Measurements from ENCODE around the gene GRM5. TPM values are rescaled to one million over a fixed set of nuclear protein-coding genes. Genes with fewer than 3 reads are reported as not detected.
"Not testable (repeated sequence)": the region's sequence is repeated elsewhere in the genome, so short reads cannot be mapped to it uniquely, and the experiment has no call there.

Gene GRM5
- total RNA-seq, 4 donors from 2014 or later = 0.53 TPM; not detected in 3

DNA sequence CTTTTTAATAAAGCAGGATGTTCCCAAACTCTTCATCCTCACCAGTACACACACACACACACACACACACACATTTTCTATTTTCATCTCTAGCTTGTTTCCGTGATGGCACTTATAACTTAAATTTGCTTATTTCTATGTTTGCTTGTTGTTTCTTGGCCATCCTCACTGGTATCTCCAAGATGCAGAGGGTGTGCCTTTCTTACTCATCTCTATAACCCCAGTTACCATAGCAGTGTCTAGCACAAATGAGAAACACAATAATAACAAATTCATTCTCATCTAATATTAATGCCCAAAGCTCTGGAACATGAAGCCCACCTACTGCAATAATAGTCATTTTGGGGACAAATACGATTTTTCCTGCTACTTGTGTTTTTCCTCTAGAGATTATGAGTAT lies 156.3 kb downstream of the GRM5 start:
- no peaks in the 10 kb centered on the region for H3K27me3 ChIP-seq
- TF ChIP-seq POLR2A (IDR thresholded peaks at IDR 0.05) (no peak), CTCF (IDR thresholded peaks at IDR 0.05) (no peak)
- H3K4me1 ChIP-seq = no peaks in the 10 kb centered on the region
- DNase-seq = no peak
- H3K36me3 ChIP-seq = no peaks in the 10 kb centered on the region
- H3K9me3 ChIP-seq = no peaks in the 10 kb centered on the region
- H3K27ac ChIP-seq = no peak overlapping the region
- H3K4me3 ChIP-seq = no peak overlapping the region

DNA sequence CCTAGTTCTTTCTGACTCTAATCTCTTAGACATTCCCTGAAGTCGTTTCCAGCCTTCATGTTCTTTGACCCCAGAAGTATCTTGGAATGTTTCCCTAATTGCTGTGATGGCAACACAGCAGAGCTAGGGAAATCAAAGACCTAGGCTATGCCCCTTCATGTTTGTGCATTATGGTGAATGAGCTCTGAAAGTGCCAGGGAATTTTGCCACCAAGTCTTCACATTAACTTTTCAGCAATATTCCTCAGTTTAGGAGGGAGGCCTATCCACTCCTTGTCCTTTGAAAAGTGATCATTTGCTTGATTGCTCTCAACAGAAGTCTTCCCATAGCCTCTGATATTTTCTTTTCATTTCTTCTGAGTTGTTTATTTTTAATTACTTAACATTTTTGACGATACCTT lies 164.3 kb downstream of the GRM5 start:
- not testable (repeated sequence) for DNase-seq, H3K36me3 ChIP-seq, H3K27ac ChIP-seq, H3K27me3 ChIP-seq, H3K9me3 ChIP-seq, H3K4me3 ChIP-seq, H3K4me1 ChIP-seq

DNA sequence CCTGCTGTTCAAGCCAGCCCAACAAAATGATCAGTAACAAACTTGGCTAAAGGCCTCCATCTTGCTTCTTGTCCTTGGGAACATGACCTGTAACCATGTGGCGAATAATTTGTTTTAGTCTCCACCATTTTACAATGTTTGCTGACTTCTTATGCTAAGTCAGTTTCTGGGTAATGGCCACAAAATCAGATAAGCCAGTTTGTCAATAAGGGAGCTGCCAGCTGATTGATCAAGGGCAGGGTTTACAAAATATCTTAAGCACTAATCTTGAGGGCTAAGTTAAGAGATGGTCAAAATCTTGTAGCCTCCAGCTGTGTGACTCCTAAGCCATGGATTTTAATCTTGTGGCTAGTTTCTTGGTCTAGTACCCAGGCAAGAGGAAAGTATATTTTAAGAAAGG lies 176.9 kb downstream of the GRM5 start:
- not testable (repeated sequence) for H3K27me3 ChIP-seq, H3K9me3 ChIP-seq, H3K4me3 ChIP-seq, H3K27ac ChIP-seq, H3K36me3 ChIP-seq, H3K4me1 ChIP-seq, DNase-seq

DNA sequence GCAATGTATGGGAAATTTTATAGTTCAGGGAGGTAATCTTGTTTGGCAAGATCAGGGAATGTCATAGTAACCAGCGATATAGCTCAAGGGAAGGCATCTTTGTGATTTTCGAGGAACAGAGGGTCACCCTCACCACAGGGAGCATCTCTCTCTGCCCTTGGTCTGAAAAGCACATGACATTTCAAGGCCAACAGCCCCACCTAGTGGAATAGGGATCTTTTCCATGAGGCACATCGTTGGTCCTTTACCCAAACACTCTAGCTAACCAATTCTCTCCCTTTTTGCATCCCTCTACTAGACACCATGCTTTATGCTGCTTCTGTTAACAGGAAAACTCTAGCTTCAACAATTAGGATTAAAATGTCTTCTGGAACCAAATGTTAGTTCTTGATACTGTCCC lies 179.0 kb downstream of the GRM5 start:
- Histone ChIP-seq H3K36me3 (no peaks in the 10 kb centered on the region), H3K27me3 (no peaks in the 10 kb centered on the region), H3K27ac (no peak overlapping the region), H3K9me3 (no peaks in the 10 kb centered on the region), H3K4me3 (no peak overlapping the region), H3K4me1 (no peaks in the 10 kb centered on the region)
- DNase-seq = peak in 1 of 3 donors; percentile 47
- TF ChIP-seq CTCF (IDR thresholded peaks at IDR 0.05) = peak in 3 of 6 experiments; percentile 37 to 43 (median 37)
- TF ChIP-seq POLR2A (IDR thresholded peaks at IDR 0.05) = no peak

- DNase-seq, H3K36me3 ChIP-seq, H3K4me1 ChIP-seq, H3K4me3 ChIP-seq, H3K27ac ChIP-seq, H3K27me3 ChIP-seq, H3K9me3 ChIP-seq: not testable (repeated sequence)
Observed at GRCh38 chr11:88882800-88883199, 183.0 kb downstream of the GRM5 start.

DNA sequence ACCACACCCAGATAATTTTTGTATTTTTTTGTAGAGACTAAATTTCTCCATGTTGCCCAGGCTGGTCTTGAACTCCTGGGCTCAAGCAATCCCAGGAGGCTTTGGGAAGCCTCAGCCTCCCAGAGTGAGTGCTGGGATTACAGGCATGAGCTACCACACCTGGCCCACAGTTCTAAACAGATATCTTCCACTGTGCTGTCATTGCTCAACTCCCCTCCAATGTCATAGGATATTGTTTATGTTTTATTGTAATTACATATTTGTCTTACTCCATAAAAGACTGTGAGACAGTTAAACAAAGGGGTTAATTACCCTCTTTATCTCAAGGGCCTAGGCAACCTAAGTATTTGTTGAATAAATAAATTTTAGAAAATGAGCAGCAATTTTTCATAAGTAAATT lies 204.2 kb downstream of the GRM5 start:
- Histone ChIP-seq H3K27me3 (no peaks in the 10 kb centered on the region), H3K36me3 (no peaks in the 10 kb centered on the region), H3K4me1 (no peaks in the 10 kb centered on the region), H3K27ac (no peak overlapping the region), H3K9me3 (no peaks in the 10 kb centered on the region), H3K4me3 (no peak overlapping the region)
- TF ChIP-seq CTCF (IDR thresholded peaks at IDR 0.05) (no peak), POLR2A (IDR thresholded peaks at IDR 0.05) (no peak)
- no peak for DNase-seq

DNA sequence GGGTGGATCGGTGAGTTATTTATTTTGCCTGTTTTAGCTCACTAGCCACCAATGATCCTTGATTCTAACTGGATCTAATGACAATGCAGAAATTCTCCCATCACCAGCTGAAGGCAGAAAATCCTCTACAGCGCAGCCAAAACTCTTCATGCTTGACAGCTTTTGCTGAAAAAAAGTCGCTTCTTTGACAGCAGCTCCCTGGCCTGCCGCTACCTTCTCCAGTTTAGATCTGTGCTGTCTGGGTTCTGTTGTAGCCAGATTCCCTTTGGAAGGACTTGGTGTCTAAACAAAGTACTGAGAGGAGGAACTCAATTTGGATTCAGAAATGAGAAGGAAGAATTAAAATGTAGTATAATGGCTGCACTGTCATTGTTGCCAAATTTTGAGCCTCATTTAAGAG lies 205.4 kb downstream of the GRM5 start:
- not testable (repeated sequence) for H3K4me1 ChIP-seq, H3K27ac ChIP-seq, DNase-seq, H3K4me3 ChIP-seq, H3K9me3 ChIP-seq, H3K36me3 ChIP-seq, H3K27me3 ChIP-seq

DNA sequence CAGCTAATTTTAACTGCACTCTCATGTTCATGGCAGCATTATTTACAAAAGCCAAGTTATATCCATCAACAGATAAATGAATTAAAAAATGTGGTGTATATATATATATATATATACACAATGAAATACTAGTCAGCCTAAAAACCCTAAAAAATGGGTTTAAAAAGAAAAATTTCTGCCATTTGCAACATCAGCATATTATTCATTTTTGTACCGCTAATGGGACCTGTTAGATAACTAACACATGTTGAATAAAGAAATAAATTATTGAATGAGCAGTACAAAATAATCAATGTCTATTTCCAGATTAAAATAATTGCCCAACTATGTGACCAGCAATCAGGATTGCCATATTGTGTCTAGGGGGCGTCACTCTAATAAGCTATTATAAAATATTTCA lies 211.8 kb downstream of the GRM5 start:
- H3K27me3 ChIP-seq, H3K4me3 ChIP-seq, H3K9me3 ChIP-seq, H3K4me1 ChIP-seq, H3K27ac ChIP-seq, DNase-seq, H3K36me3 ChIP-seq: not testable (repeated sequence)

- H3K27ac ChIP-seq, H3K27me3 ChIP-seq, H3K9me3 ChIP-seq, H3K4me1 ChIP-seq, H3K4me3 ChIP-seq, DNase-seq, H3K36me3 ChIP-seq: not testable (repeated sequence)
Observed at GRCh38 chr11:88851547-88851946, 214.2 kb downstream of the GRM5 start.

- H3K4me1 ChIP-seq, DNase-seq, H3K27ac ChIP-seq, H3K27me3 ChIP-seq, H3K4me3 ChIP-seq, H3K36me3 ChIP-seq, H3K9me3 ChIP-seq: not testable (repeated sequence)
Observed at GRCh38 chr11:88849773-88850172, 216.0 kb downstream of the GRM5 start.
